Measurements from ENCODE around the gene CFAP141.

Gene CFAP141

GRCh38 chr1:154171223-154171583 lies 34.9 kb downstream of the CFAP141 start:
- Histone ChIP-seq H4K20me1 (ENCODE audit: insufficient read depth, low read length, poor library complexity, severe bottlenecking) (peaks cover 75% of the 10 kb centered on the region), H3K9me3 (ENCODE audit: insufficient read depth, low read depth, low read length) (no peaks in the 10 kb centered on the region), H3K4me3 (ENCODE audit: low read length, poor library complexity, severe bottlenecking) (no peak overlapping the region), H3K4me2 (ENCODE audit: low read depth, low read length, poor library complexity, severe bottlenecking) (no peak overlapping the region), H3K27me3 (ENCODE audit: insufficient read depth, low read length, poor library complexity, severe bottlenecking) (no peaks in the 10 kb centered on the region), H3K9me2 (replicated peaks; ENCODE audit: low read depth, low read length) (no peaks in the 10 kb centered on the region), H3K79me2 (ENCODE audit: insufficient read depth, low read length) (peaks cover 70% of the 10 kb centered on the region), H3K4me1 (ENCODE audit: insufficient read depth, low read length, poor library complexity, severe bottlenecking) (peaks cover 10% of the 10 kb centered on the region), H3F3A (ENCODE audit: low read depth) (0 out of 2 replicates have a peak, but pooled peaks cover 5% of the 10 kb centered on the region), H3K36me3 (ENCODE audit: insufficient read depth, low read length) (peaks cover 93% of the 10 kb centered on the region), H3K9ac (ENCODE audit: low read depth, low read length, poor library complexity, severe bottlenecking) (no peak overlapping the region), H2AFZ (ENCODE audit: low read length) (no peak overlapping the region)
- TF ChIP-seq, protein P1, sequence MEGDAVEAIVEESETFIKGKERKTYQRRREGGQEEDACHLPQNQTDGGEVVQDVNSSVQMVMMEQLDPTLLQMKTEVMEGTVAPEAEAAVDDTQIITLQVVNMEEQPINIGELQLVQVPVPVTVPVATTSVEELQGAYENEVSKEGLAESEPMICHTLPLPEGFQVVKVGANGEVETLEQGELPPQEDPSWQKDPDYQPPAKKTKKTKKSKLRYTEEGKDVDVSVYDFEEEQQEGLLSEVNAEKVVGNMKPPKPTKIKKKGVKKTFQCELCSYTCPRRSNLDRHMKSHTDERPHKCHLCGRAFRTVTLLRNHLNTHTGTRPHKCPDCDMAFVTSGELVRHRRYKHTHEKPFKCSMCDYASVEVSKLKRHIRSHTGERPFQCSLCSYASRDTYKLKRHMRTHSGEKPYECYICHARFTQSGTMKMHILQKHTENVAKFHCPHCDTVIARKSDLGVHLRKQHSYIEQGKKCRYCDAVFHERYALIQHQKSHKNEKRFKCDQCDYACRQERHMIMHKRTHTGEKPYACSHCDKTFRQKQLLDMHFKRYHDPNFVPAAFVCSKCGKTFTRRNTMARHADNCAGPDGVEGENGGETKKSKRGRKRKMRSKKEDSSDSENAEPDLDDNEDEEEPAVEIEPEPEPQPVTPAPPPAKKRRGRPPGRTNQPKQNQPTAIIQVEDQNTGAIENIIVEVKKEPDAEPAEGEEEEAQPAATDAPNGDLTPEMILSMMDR (conservative IDR thresholded peaks at IDR 0.05; ENCODE audit: low read length) = no peak
- no peak for TF ChIP-seq EZH2phosphoT487 (IDR thresholded peaks at IDR 0.05; ENCODE audit: borderline replicate concordance)

DNA sequence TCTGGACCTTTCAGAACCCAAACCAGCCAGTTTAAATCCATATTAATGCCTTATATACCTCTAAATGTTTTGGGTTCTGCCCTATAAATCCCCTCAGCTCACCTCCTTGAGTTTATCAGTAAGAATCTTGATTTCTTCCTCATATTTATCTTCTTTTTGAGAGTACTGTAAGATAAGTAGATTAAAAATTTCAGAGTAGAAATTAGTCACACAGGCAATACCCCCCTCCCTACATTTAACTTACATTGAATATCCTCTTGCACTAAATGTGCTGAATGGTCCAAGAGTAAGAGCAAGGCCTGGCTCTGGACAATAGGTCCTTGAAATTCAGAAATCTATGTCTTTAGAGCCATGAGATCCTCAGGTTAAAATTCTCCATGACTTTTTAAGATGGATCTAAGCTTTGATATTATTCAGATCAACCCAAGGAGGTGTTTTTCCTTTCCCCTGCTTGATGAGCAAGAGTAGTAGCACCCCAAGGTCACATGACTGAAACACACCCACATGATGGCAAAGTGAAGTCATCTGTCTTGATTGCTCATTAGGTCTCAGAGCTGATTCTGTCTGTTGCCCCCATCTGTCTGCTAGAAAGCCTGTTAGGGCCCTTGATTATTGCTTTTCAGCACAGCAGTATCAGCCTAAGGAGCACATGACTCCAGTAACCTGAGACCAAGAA lies 35.4 kb downstream of the CFAP141 start:
- Histone ChIP-seq H3K36me3 (ENCODE audit: insufficient read depth, low read length) (peaks cover 94% of the 10 kb centered on the region), H3K4me2 (ENCODE audit: low read depth, low read length, poor library complexity, severe bottlenecking) (no peak overlapping the region), H3K9me3 (ENCODE audit: insufficient read depth, low read depth, low read length) (no peaks in the 10 kb centered on the region), H3K27me3 (ENCODE audit: insufficient read depth, low read length, poor library complexity, severe bottlenecking) (no peaks in the 10 kb centered on the region), H3K9me2 (replicated peaks; ENCODE audit: low read depth, low read length) (no peaks in the 10 kb centered on the region), H3K79me2 (ENCODE audit: insufficient read depth, low read length) (peaks cover 65% of the 10 kb centered on the region), H4K20me1 (ENCODE audit: insufficient read depth, low read length, poor library complexity, severe bottlenecking) (peaks cover 70% of the 10 kb centered on the region), H2AFZ (ENCODE audit: low read length) (no peak overlapping the region), H3K4me3 (ENCODE audit: low read length, poor library complexity, severe bottlenecking) (no peak overlapping the region), H3F3A (ENCODE audit: low read depth) (0 out of 2 replicates have a peak, but pooled peaks cover 3% of the 10 kb centered on the region), H3K4me1 (ENCODE audit: insufficient read depth, low read length, poor library complexity, severe bottlenecking) (peaks cover 5% of the 10 kb centered on the region), H3K9ac (ENCODE audit: low read depth, low read length, poor library complexity, severe bottlenecking) (no peak overlapping the region)
- TF ChIP-seq, protein P1 (conservative IDR thresholded peaks at IDR 0.05; ENCODE audit: low read length) = no peak
- no peak for TF ChIP-seq EZH2phosphoT487 (IDR thresholded peaks at IDR 0.05; ENCODE audit: borderline replicate concordance)

DNA sequence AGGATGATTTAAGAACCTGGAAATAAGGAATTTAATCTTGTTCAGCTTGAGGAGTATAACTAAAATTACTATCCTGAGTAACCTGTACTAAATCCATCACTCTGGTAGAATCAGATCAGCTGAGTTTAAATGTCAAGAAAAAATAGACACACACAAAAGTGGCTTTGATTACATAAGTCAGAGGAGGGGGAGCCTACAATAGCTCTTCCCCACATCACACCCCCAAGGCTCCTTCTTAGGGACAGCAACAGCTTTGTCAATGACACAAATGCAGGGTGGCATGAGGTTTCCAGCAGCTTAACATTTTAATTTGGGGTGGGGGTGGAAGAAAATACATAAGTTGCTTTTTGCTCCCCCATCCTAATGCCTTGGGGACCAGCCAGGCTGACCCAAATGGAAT lies 38.7 kb downstream of the CFAP141 start:
- Histone ChIP-seq H3K27me3 (ENCODE audit: insufficient read depth, low read length, poor library complexity, severe bottlenecking) (no peaks in the 10 kb centered on the region), H3F3A (ENCODE audit: low read depth) (no peaks in the 10 kb centered on the region), H2AFZ (ENCODE audit: low read length) (no peak overlapping the region), H3K79me2 (ENCODE audit: insufficient read depth, low read length) (peaks cover 45% of the 10 kb centered on the region), H3K9me3 (ENCODE audit: insufficient read depth, low read depth, low read length) (no peaks in the 10 kb centered on the region), H4K20me1 (ENCODE audit: insufficient read depth, low read length, poor library complexity, severe bottlenecking) (peaks cover 44% of the 10 kb centered on the region), H3K9ac (ENCODE audit: low read depth, low read length, poor library complexity, severe bottlenecking) (no peak overlapping the region), H3K4me2 (ENCODE audit: low read depth, low read length, poor library complexity, severe bottlenecking) (no peak overlapping the region), H3K4me3 (ENCODE audit: low read length, poor library complexity, severe bottlenecking) (no peak overlapping the region), H3K9me2 (replicated peaks; ENCODE audit: low read depth, low read length) (no peaks in the 10 kb centered on the region), H3K36me3 (ENCODE audit: insufficient read depth, low read length) (peaks cover 98% of the 10 kb centered on the region), H3K4me1 (ENCODE audit: insufficient read depth, low read length, poor library complexity, severe bottlenecking) (no peaks in the 10 kb centered on the region)
- TF ChIP-seq, protein P1 (conservative IDR thresholded peaks at IDR 0.05; ENCODE audit: low read length) = no peak
- TF ChIP-seq EZH2phosphoT487 (IDR thresholded peaks at IDR 0.05; ENCODE audit: borderline replicate concordance) = no peak

All from Loucy (cell line).